ENCODE measurements around the gene IMPACT.

IMPACT gene, protein sequence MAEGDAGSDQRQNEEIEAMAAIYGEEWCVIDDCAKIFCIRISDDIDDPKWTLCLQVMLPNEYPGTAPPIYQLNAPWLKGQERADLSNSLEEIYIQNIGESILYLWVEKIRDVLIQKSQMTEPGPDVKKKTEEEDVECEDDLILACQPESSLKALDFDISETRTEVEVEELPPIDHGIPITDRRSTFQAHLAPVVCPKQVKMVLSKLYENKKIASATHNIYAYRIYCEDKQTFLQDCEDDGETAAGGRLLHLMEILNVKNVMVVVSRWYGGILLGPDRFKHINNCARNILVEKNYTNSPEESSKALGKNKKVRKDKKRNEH

GRCh38 chr18:24426398-24427294 lies at the start of gene IMPACT:
Gene IMPACT (plus strand): TSS chr18:24426670. CDS start chr18:24426757, 87 bp downstream.
- H3K4me1 Mint-ChIP-seq (ENCODE audit: low read depth), result peaks cover 26% of the 10 kb centered on the region
- H3K4me3 Mint-ChIP-seq, result peak within 1 kb of the TSS; percentile 86
- H3K9me3 Mint-ChIP-seq, result peaks cover 9% of the 10 kb centered on the region
- peaks cover 26% of the 10 kb centered on the region for H3K27me3 Mint-ChIP-seq
- peaks cover 27% of the 10 kb centered on the region for H3K36me3 Mint-ChIP-seq (ENCODE audit: low read depth)
- peak within 1 kb of the TSS; percentile 91 for H3K27ac Mint-ChIP-seq

GRCh38 chr18:24378598-24378997 lies 47.9 kb upstream of the IMPACT start:
- Mint-ChIP-seq H3K4me3 (no peak overlapping the region), H3K9me3 (no peaks in the 10 kb centered on the region), H3K4me1 (ENCODE audit: low read depth) (peaks cover 8% of the 10 kb centered on the region), H3K27me3 (no peaks in the 10 kb centered on the region), H3K36me3 (ENCODE audit: low read depth) (no peaks in the 10 kb centered on the region), H3K27ac (no peak overlapping the region)

GRCh38 chr18:24380163-24380747 lies 46.2 kb upstream of the IMPACT start:
- Mint-ChIP-seq H3K9me3 (no peaks in the 10 kb centered on the region), H3K4me1 (ENCODE audit: low read depth) (peaks cover 8% of the 10 kb centered on the region), H3K36me3 (ENCODE audit: low read depth) (no peaks in the 10 kb centered on the region)

GRCh38 chr18:24381126-24381525 lies 45.3 kb upstream of the IMPACT start:
- Mint-ChIP-seq H3K27me3 (no peaks in the 10 kb centered on the region), H3K9me3 (no peaks in the 10 kb centered on the region), H3K4me1 (ENCODE audit: low read depth) (peaks cover 8% of the 10 kb centered on the region), H3K4me3 (no peak overlapping the region), H3K27ac (no peak overlapping the region), H3K36me3 (ENCODE audit: low read depth) (no peaks in the 10 kb centered on the region)

More at GRCh38 chr18:24380163-24380747, 46.2 kb upstream of the IMPACT start:
- Mint-ChIP-seq H3K27me3 (no peaks in the 10 kb centered on the region), H3K4me3 (no peak overlapping the region), H3K27ac (no peak overlapping the region)

GRCh38 chr18:24386681-24387080 lies 39.8 kb upstream of the IMPACT start:
- no peaks in the 10 kb centered on the region for H3K27me3 Mint-ChIP-seq
- no peak overlapping the region for H3K27ac Mint-ChIP-seq
- no peaks in the 10 kb centered on the region for H3K9me3 Mint-ChIP-seq
- H3K4me3 Mint-ChIP-seq, result no peak overlapping the region
- no peaks in the 10 kb centered on the region for H3K36me3 Mint-ChIP-seq (ENCODE audit: low read depth)
- H3K4me1 Mint-ChIP-seq (ENCODE audit: low read depth), result no peaks in the 10 kb centered on the region

DNA sequence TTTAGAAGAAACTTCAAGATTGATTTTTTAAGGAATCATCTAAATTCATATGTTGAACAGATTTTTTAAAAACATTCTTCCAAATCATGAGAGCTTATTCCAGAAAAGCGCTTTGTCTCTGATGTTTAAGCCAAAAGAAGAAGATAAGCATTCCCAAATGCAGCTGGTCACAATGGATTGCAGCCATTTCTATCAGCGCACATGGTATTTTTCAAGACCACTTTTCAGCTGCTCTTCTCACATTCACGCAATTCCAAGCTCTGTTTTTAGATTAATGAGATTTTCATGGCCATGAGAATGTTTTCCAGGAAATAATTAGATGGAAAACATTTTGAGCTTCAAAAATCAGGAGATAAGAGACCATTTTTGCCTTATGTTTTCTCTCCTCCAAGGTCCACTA lies 37.5 kb upstream of the IMPACT start:
- Mint-ChIP-seq H3K9me3 (no peaks in the 10 kb centered on the region), H3K27me3 (no peaks in the 10 kb centered on the region), H3K4me1 (ENCODE audit: low read depth) (no peaks in the 10 kb centered on the region), H3K4me3 (no peak overlapping the region), H3K27ac (no peak overlapping the region), H3K36me3 (ENCODE audit: low read depth) (no peaks in the 10 kb centered on the region)

DNA sequence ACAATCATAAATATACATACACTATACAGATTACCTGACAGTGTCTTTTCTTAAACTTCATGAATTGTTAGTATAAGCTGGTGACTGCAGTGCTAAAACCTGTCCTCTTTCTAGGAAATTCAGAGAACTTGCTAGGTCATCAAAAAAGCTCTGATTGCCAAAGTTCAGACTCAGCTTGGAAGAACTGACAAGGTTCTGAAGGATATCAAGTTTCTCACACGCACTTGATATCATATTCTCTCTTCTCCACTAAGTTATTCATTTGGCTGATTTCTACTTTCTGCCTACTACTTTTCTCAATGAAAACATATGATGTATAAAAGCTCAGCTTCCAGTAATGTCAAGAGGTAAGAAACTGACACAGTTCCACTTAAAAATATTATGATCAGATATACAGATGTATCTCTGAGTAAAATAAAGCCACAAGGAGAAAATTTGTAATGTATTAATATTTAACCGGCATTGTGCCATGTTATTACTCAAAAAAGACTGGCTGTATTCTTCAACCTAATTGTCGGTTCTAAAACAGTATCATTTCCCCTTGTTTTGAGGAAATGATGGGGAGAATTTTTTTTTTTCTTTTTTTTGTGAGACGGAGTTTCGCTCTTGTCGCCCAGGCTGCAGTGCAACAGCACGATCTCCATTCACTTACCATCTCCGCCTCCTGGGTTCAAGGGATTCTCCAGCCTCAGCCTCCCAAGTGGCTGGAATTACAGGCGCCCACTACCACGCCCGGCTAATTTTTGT lies 31.2 kb upstream of the IMPACT start:
- H3K9me3 Mint-ChIP-seq, result no peaks in the 10 kb centered on the region
- H3K27me3 Mint-ChIP-seq, result peaks cover 19% of the 10 kb centered on the region
- H3K4me3 Mint-ChIP-seq, result no peak overlapping the region
- peaks cover 25% of the 10 kb centered on the region for H3K4me1 Mint-ChIP-seq (ENCODE audit: low read depth)
- no peak overlapping the region for H3K27ac Mint-ChIP-seq
- H3K36me3 Mint-ChIP-seq (ENCODE audit: low read depth), result no peaks in the 10 kb centered on the region

DNA sequence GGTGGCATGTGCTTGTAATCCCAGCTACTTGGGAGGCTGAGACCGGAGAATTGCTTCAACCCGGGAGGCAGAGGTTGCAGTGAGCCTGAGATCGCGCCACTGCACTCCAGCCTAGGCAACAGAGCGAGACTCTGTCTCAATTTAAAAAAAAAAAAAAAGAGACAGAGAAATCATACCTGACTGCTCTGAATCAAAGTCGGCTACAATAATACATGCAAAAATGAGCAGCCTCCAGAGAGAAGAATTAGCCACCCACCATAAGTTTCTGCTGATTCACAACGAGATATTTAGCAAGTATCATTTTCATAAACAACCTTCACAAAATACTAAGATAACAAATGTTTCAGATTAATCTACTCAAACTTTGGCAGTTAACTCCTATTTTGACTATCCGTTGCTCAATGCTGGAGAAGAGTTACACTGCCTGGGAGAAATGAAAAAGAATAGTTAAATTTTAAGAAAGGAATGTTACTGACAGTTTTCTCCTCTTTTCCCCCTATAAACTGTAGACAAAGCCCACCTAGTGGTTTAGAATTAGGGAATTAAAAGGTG lies 30.3 kb upstream of the IMPACT start:
- Mint-ChIP-seq H3K36me3 (ENCODE audit: low read depth) (no peaks in the 10 kb centered on the region), H3K27me3 (peaks cover 19% of the 10 kb centered on the region), H3K9me3 (no peaks in the 10 kb centered on the region), H3K4me1 (ENCODE audit: low read depth) (peaks cover 29% of the 10 kb centered on the region), H3K4me3 (no peak overlapping the region), H3K27ac (no peak overlapping the region)

- Mint-ChIP-seq H3K27me3 (peaks cover 19% of the 10 kb centered on the region), H3K36me3 (ENCODE audit: low read depth) (no peaks in the 10 kb centered on the region), H3K9me3 (no peaks in the 10 kb centered on the region), H3K27ac (peak overlapping the region; percentile 27), H3K4me1 (ENCODE audit: low read depth) (peaks cover 31% of the 10 kb centered on the region), H3K4me3 (peak overlapping the region; percentile 85)
Observed at GRCh38 chr18:24397131-24397693, 29.3 kb upstream of the IMPACT start.

GRCh38 chr18:24397694-24398368 lies 28.6 kb upstream of the IMPACT start, which contains the start of gene OSBPL1A:
Gene OSBPL1A (minus strand): TSS chr18:24397824. CDS start chr18:24377533, 20,291 bp downstream.
- Mint-ChIP-seq H3K36me3 (ENCODE audit: low read depth) (no peaks in the 10 kb centered on the region), H3K27ac (peak within 1 kb of the TSS; percentile 27), H3K27me3 (peaks cover 23% of the 10 kb centered on the region), H3K9me3 (no peaks in the 10 kb centered on the region), H3K4me1 (ENCODE audit: low read depth) (peaks cover 31% of the 10 kb centered on the region), H3K4me3 (peak within 1 kb of the TSS; percentile 85)

- Mint-ChIP-seq H3K27me3 (peaks cover 24% of the 10 kb centered on the region), H3K4me1 (ENCODE audit: low read depth) (peaks cover 31% of the 10 kb centered on the region), H3K4me3 (peak overlapping the region; percentile 85), H3K9me3 (no peaks in the 10 kb centered on the region), H3K27ac (no peak overlapping the region), H3K36me3 (ENCODE audit: low read depth) (no peaks in the 10 kb centered on the region)
Observed at GRCh38 chr18:24398540-24398939, 27.9 kb upstream of the IMPACT start.

- no peaks in the 10 kb centered on the region for H3K36me3 Mint-ChIP-seq (ENCODE audit: low read depth)
- no peak overlapping the region for H3K4me3 Mint-ChIP-seq
- no peak overlapping the region for H3K27ac Mint-ChIP-seq
- peaks cover 26% of the 10 kb centered on the region for H3K27me3 Mint-ChIP-seq
- no peaks in the 10 kb centered on the region for H3K9me3 Mint-ChIP-seq
- peaks cover 17% of the 10 kb centered on the region for H3K4me1 Mint-ChIP-seq (ENCODE audit: low read depth)
Observed at GRCh38 chr18:24400587-24400986, 25.9 kb upstream of the IMPACT start.

DNA sequence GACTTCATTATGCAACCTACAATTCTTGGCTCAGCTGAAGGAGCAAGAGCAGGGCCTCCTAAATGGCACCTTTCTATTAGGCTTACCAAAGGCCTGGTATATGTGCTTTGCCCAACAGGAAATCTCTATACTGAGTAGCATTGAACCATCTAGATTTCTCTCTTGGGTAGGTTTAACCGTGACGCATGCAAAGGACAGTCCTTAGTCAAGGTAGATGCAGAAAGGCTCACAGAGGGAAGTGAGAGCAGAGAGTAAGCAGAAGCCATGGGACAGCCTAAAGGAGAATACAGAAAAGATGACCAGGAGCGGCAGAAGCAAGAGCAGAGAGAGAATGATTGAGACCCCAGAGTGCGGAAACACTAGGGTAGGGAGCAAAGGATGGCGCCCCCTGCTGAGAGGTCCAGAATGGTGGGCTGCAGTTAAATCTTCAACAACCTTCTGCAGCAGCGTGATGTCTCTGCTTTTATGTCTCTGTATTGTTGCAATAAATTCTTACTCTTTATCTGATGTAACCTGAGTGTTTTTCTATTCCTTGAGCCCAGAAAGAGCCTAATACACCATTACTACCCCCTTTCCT lies 24.2 kb upstream of the IMPACT start:
- Mint-ChIP-seq H3K9me3 (no peaks in the 10 kb centered on the region), H3K4me3 (no peak overlapping the region), H3K36me3 (ENCODE audit: low read depth) (no peaks in the 10 kb centered on the region), H3K4me1 (ENCODE audit: low read depth) (peaks cover 11% of the 10 kb centered on the region), H3K27me3 (peaks cover 33% of the 10 kb centered on the region), H3K27ac (no peak overlapping the region)
